Activated naive CD4-positive, alpha-beta T cell treated with anti-CD3 and anti-CD28 coated beads, Interleukin-2, amount 50 U/mL, for 16 hours (primary cell): ENCODE data around the gene ZNF493.

Experiments used
- DNase-seq: peaks from one replicate; pipeline ENCODE4 v3.0.0-alpha.2; 2020

Gene ZNF493

GRCh38 chr19:21396893-21397572 lies at the start of gene ZNF493:
ZNF493 (plus strand) TSS chr19:21397133; CDS start chr19:21397238, 105 bp downstream.
- DNase-seq = peak; percentile 92

- DNase-seq = no peak
Measured at GRCh38 chr19:21352830-21353229, 44.1 kb upstream of the ZNF493 start.

GRCh38 chr19:21358768-21359451 lies 38.0 kb upstream of the ZNF493 start, which contains the start of gene ZNF738:
ZNF738 (plus strand) TSS chr19:21359000; CDS start chr19:21359141, 141 bp downstream.
- DNase-seq = peak; percentile 84

- DNase-seq = no peak
Measured at GRCh38 chr19:21362291-21362690, 34.6 kb upstream of the ZNF493 start.

GRCh38 chr19:21383980-21384582 lies 12.9 kb upstream of the ZNF493 start:
- no peak for DNase-seq

- no peak for DNase-seq
Measured at GRCh38 chr19:21396121-21396520, 812 bp upstream of the ZNF493 start.

- no peak for DNase-seq
Measured at GRCh38 chr19:21398851-21399250, 1.9 kb downstream of the ZNF493 start.

- no peak for DNase-seq
Measured at GRCh38 chr19:21402303-21402985, 5.5 kb downstream of the ZNF493 start.

GRCh38 chr19:21410166-21410565 lies 13.2 kb downstream of the ZNF493 start:
- no peak for DNase-seq

- DNase-seq = no peak
Measured at GRCh38 chr19:21422244-21422643, 25.3 kb downstream of the ZNF493 start.

GRCh38 chr19:21423057-21424041 lies 26.4 kb downstream of the ZNF493 start:
- no peak for DNase-seq

- DNase-seq = no peak
Measured at GRCh38 chr19:21430675-21431074, 33.7 kb downstream of the ZNF493 start.

GRCh38 chr19:21432590-21432989 lies 35.7 kb downstream of the ZNF493 start:
- DNase-seq = no peak

- no peak for DNase-seq
Measured at GRCh38 chr19:21434516-21434915, 37.6 kb downstream of the ZNF493 start.

GRCh38 chr19:21434967-21435544 lies 38.1 kb downstream of the ZNF493 start:
- no peak for DNase-seq

- DNase-seq = no peak
Measured at GRCh38 chr19:21439201-21439751, 42.3 kb downstream of the ZNF493 start.

GRCh38 chr19:21440321-21440720 lies 43.4 kb downstream of the ZNF493 start:
- no peak for DNase-seq

GRCh38 chr19:21451187-21451586 lies 54.3 kb downstream of the ZNF493 start:
- no peak for DNase-seq

GRCh38 chr19:21454901-21455300 lies 58.0 kb downstream of the ZNF493 start:
- DNase-seq = no peak

GRCh38 chr19:21460686-21461085 lies 63.8 kb downstream of the ZNF493 start:
- no peak for DNase-seq

- no peak for DNase-seq
Measured at GRCh38 chr19:21462540-21462939, 65.6 kb downstream of the ZNF493 start.
